Caco-2 (cell line): ENCODE results near the gene CCNDBP1. TPM values are rescaled to one million over a fixed set of nuclear protein-coding genes. Genes with fewer than 3 reads are reported as not detected.

ENCODE experiments used
- BruUV-seq: library from RNA; stranded (reverse); fragments of 400-500 nt; replicated peaks from 2 replicates; lab custom pipeline; 2021; lab: Mats Ljungman, UMichigan
- CTCF ChIA-PET: fragments of 300-600 bp; sonication (Branson Sonifier 250); formaldehyde crosslinking; loops from one replicate; lab custom pipeline; 2022; ENCODE audit warnings: antibody characterized with exemption; lab: Charles Lee
- POLR2A ChIA-PET: fragments of 300-600 bp; sonication (Branson Sonifier 250); formaldehyde crosslinking; loops from one replicate; lab custom pipeline; 2022; ENCODE audit warnings: antibody characterized with exemption; lab: Charles Lee
- DNase-seq, 2 experiments: peaks; one replicate each; pipeline versions ENCODE4 v3.0.0 to v3.0.0-alpha.2; 2020 to 2022
- H3K27me3 ChIP-seq: replicated peaks from 2 replicates; pipeline ENCODE4 v1.6.0; 2011; ENCODE audit warnings: low read length; ENCODE audit not compliant: control insufficient read depth, insufficient read depth
- H3K36me3 ChIP-seq: 2 replicates; pipeline ENCODE4 v1.5.1; 2011; ENCODE audit warnings: low read length; ENCODE audit not compliant: control insufficient read depth, insufficient read depth
- H3K4me1 ChIP-seq: fragments of 250-450 bp; sonication (Bioruptor Pico); 2 replicates; pipeline ENCODE4 v1.5.1; 2020; ENCODE audit warnings: mild to moderate bottlenecking
- H3K4me3 ChIP-seq: 2 replicates; pipeline ENCODE4 v1.5.1; 2011; ENCODE audit warnings: low read depth, mild to moderate bottlenecking, control low read depth, low read length
- H3K9me3 ChIP-seq: fragments of 250-450 bp; sonication (Bioruptor Pico); 2 replicates; pipeline ENCODE4 v1.5.1; 2020; ENCODE audit warnings: mild to moderate bottlenecking, moderate library complexity
- H3K27ac Mint-ChIP-seq: one replicate; pipeline ENCODE4 v1.8.0; 2022; ENCODE audit warnings: mixed read lengths; ENCODE audit not compliant: unreplicated experiment
- H3K27me3 Mint-ChIP-seq: one replicate; pipeline ENCODE4 v1.8.0; 2022; ENCODE audit warnings: mixed read lengths; ENCODE audit not compliant: insufficient read depth, unreplicated experiment
- H3K36me3 Mint-ChIP-seq: one replicate; pipeline ENCODE4 v1.8.0; 2022; ENCODE audit warnings: mild to moderate bottlenecking, mixed read lengths; ENCODE audit not compliant: insufficient read depth, unreplicated experiment
- H3K4me1 Mint-ChIP-seq: one replicate; pipeline ENCODE4 v1.8.0; 2022; ENCODE audit warnings: low read depth, mixed read lengths; ENCODE audit not compliant: unreplicated experiment
- H3K4me3 Mint-ChIP-seq: one replicate; pipeline ENCODE4 v1.8.0; 2022; ENCODE audit warnings: mild to moderate bottlenecking, moderate library complexity, mixed read lengths; ENCODE audit not compliant: unreplicated experiment
- H3K9me3 Mint-ChIP-seq: one replicate; pipeline ENCODE4 v1.8.0; 2022; ENCODE audit warnings: mixed read lengths; ENCODE audit not compliant: unreplicated experiment
- intact Hi-C: fragments of 100-400 bp; cut with micrococcal nuclease; formaldehyde crosslinking; loops from one replicate; pipeline ENCODE4 v1.10.0; 2022; ENCODE audit not compliant: unreplicated experiment
- total RNA-seq: library from RNA; stranded (reverse); gene quantifications from 2 replicates; pipeline ENCODE4 v1.2.3, GENCODE V29; 2022
- TF ChIP-seq, protein P1 (sequence below), 2 experiments: fragments of 200-600 bp in 1 of 2; IDR thresholded peaks; 1 replicate in 1 of 2; 2 replicates in 1 of 2; pipeline versions ENCODE4 v1.5.1 to v1.8.0; 2011 to 2022; ENCODE audit warnings: antibody characterized with exemption in 1 of 2, control low read depth in 1 of 2, inconsistent platforms in 1 of 2, low read depth in 1 of 2, low read length in 1 of 2, mild to moderate bottlenecking in 1 of 2, moderate library complexity in 1 of 2; ENCODE audit not compliant: insufficient read depth in 1 of 2, severe bottlenecking in 1 of 2, unreplicated experiment in 1 of 2

Gene CCNDBP1
- total RNA-seq, 1 experiment from 2014 or later: 21.7 TPM

GRCh38 chr15:43232289-43232874, 47.2 kb downstream of the CCNDBP1 start:
- ChIA-PET CTCF (interaction anchor here (0.6 kb wide), 1 partner anchor 53 kb away, joined by 3 read pairs; no protein-coding TSS in a partner anchor), POLR2A (no interaction called here)
- no peak overlapping the region for H3K4me3 ChIP-seq
- no peaks in the 10 kb centered on the region for H3K9me3 Mint-ChIP-seq
- no TSS peak for BruUV-seq
- no peaks in the 10 kb centered on the region for H3K36me3 ChIP-seq
- DNase-seq: no peak
- TF ChIP-seq, protein P1, sequence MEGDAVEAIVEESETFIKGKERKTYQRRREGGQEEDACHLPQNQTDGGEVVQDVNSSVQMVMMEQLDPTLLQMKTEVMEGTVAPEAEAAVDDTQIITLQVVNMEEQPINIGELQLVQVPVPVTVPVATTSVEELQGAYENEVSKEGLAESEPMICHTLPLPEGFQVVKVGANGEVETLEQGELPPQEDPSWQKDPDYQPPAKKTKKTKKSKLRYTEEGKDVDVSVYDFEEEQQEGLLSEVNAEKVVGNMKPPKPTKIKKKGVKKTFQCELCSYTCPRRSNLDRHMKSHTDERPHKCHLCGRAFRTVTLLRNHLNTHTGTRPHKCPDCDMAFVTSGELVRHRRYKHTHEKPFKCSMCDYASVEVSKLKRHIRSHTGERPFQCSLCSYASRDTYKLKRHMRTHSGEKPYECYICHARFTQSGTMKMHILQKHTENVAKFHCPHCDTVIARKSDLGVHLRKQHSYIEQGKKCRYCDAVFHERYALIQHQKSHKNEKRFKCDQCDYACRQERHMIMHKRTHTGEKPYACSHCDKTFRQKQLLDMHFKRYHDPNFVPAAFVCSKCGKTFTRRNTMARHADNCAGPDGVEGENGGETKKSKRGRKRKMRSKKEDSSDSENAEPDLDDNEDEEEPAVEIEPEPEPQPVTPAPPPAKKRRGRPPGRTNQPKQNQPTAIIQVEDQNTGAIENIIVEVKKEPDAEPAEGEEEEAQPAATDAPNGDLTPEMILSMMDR (IDR thresholded peaks at IDR 0.05; ENCODE audit: insufficient read depth in 1 of 2, low read depth in 1 of 2, low read length in 1 of 2, severe bottlenecking in 1 of 2, unreplicated experiment in 1 of 2): no peak
- H3K27me3 ChIP-seq: no peaks in the 10 kb centered on the region
- no peaks in the 10 kb centered on the region for H3K9me3 ChIP-seq
- no peaks in the 10 kb centered on the region for H3K36me3 Mint-ChIP-seq
- no peaks in the 10 kb centered on the region for H3K4me1 Mint-ChIP-seq
- no peak overlapping the region for H3K27ac Mint-ChIP-seq
- peaks cover 6% of the 10 kb centered on the region for H3K27me3 Mint-ChIP-seq
- H3K4me3 Mint-ChIP-seq: no peak overlapping the region
- intact Hi-C loops: no loop called here
- H3K4me1 ChIP-seq: no peaks in the 10 kb centered on the region

DNA sequence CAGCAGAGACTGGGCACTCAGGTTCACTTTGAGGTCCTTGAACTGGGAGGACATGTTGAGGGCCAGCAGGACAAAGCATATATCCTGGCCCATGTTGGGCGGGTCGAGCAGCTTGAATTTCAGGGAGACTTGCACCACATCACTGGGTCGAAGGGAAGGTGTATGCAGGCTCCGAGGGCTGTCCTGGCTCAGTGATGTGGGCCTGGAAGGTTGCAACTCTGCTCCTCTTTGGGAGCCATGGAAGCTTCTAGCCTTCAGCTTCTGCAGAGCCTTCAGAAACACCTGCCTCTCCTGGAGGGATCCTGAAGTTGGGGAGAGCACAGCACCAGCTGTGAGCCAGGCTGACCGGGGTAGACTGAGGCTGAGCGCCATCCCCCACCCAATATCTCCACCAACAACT, 50.3 kb downstream of the CCNDBP1 start:
- intact Hi-C loops: no loop called here
- Histone ChIP-seq H3K9me3 (no peaks in the 10 kb centered on the region), H3K27me3 (no peaks in the 10 kb centered on the region), H3K36me3 (no peaks in the 10 kb centered on the region), H3K4me1 (no peaks in the 10 kb centered on the region), H3K4me3 (no peak overlapping the region)
- ChIA-PET CTCF (interaction anchor here (0.6 kb wide), 1 partner anchor 10 kb away, joined by 3 read pairs; no protein-coding TSS in a partner anchor), POLR2A (no interaction called here)
- Mint-ChIP-seq H3K27ac (no peak overlapping the region), H3K4me3 (no peak overlapping the region), H3K9me3 (no peaks in the 10 kb centered on the region), H3K4me1 (no peaks in the 10 kb centered on the region), H3K36me3 (no peaks in the 10 kb centered on the region), H3K27me3 (peaks cover 7% of the 10 kb centered on the region)
- no peak for DNase-seq
- BruUV-seq: no TSS peak
- TF ChIP-seq, protein P1 (IDR thresholded peaks at IDR 0.05; ENCODE audit: insufficient read depth in 1 of 2, low read depth in 1 of 2, low read length in 1 of 2, severe bottlenecking in 1 of 2, unreplicated experiment in 1 of 2): no peak

GRCh38 chr15:43237842-43238470, 52.8 kb downstream of the CCNDBP1 start:
- TF ChIP-seq, protein P1 (IDR thresholded peaks at IDR 0.05; ENCODE audit: insufficient read depth in 1 of 2, low read depth in 1 of 2, low read length in 1 of 2, severe bottlenecking in 1 of 2, unreplicated experiment in 1 of 2): no peak
- Mint-ChIP-seq H3K4me3 (no peak overlapping the region), H3K4me1 (no peaks in the 10 kb centered on the region), H3K9me3 (no peaks in the 10 kb centered on the region), H3K36me3 (no peaks in the 10 kb centered on the region), H3K27ac (no peak overlapping the region), H3K27me3 (peaks cover 7% of the 10 kb centered on the region)
- CTCF ChIA-PET: no interaction called here
- POLR2A ChIA-PET: interaction anchor here (0.6 kb wide), 1 partner anchor 9 kb away, joined by 5 read pairs; no protein-coding TSS in a partner anchor
- no peaks in the 10 kb centered on the region for H3K27me3 ChIP-seq
- no peaks in the 10 kb centered on the region for H3K4me1 ChIP-seq
- intact Hi-C loops: no loop called here
- no peaks in the 10 kb centered on the region for H3K9me3 ChIP-seq
- H3K4me3 ChIP-seq: no peak overlapping the region
- no peak for DNase-seq
- no TSS peak for BruUV-seq
- H3K36me3 ChIP-seq: no peaks in the 10 kb centered on the region
